Epidermal melanocyte (primary cell): Measurements from ENCODE around the gene ARL8B.
"Not testable (repeated sequence)": the region's sequence is repeated elsewhere in the genome, so short reads cannot be mapped to it uniquely, and the experiment has no call there.

Experiments used
- DNase-seq: peaks from one replicate; pipeline ENCODE4 v3.0.0; 2011; ENCODE audit warnings: low spot score; ENCODE audit not compliant: insufficient read length

The ARL8B gene

DNA sequence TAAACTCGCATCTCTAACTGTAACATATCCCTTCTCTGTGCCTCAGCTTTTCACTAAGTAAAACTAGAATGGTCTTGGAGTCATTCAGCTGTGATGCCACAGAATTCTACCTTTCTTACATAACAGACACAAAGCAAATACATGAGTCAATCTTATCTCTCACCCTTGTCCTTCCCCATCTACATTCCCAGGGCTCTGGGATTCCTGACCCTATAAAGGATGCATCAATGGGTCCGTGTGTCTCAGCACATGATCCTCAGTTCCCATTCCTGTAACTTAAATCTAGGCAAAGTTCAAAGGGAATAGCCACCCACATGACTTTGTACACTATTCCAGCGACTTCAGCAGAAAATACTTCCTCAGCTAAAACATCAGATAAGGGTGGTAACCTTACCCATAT, 11.8 kb upstream of the ARL8B start:
- no peak for DNase-seq

GRCh38 chr3:5112043-5112442, 10.0 kb upstream of the ARL8B start:
- DNase-seq: no peak

GRCh38 chr3:5113726-5114125, 8.4 kb upstream of the ARL8B start:
- not testable (repeated sequence) for DNase-seq

DNA sequence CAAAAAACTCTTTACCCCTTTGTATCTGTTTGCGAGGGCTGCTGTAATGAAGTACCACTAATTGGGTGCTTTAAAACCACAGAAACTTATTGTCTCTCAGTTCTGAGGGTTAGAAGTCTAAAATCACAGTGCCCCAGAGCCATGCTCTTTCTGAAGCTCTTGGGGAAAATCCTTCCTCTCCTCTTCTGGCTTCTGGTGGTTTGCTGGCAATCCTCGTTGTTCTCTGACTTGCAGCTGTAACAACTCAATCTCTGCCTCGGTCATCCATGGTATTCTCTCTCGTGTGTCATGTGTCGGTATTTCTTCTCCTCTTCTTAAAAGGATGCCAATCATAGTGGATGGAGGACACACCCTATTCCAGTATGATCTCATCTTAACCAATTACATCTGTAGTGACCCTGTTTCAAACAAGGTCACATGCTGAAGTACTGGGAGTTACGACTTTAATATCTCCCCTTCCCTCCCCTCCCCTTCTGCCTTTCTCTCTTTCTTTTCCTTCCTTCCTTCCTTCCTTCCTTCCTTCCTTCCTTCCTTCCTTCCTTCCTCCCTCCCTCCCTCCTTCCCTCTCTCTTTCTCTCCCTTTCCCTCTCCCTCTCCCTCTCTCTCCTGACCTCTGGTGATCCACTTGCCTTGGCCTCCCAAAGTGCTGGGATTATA, 6.5 kb upstream of the ARL8B start:
- DNase-seq: peak; percentile 30

DNA sequence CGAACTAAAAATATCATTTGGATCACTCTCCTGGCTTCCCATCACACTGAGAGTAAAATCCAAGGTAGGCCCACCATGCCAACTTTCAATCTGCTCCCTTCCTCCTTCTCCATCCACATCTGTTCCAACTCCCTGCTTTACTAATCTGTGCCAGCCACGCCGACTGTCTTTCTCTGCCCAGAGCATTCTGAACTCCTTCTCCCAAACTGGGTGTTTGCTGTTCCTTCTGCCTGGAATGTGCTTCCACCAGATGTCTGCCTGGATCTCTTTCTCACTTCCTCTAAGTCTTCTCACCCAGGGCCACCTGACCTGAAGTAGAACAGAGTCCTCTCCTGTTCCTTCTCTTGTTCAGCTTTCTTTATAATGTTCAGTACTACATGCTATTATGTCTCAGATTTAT, 5.6 kb upstream of the ARL8B start:
- DNase-seq: no peak

DNA sequence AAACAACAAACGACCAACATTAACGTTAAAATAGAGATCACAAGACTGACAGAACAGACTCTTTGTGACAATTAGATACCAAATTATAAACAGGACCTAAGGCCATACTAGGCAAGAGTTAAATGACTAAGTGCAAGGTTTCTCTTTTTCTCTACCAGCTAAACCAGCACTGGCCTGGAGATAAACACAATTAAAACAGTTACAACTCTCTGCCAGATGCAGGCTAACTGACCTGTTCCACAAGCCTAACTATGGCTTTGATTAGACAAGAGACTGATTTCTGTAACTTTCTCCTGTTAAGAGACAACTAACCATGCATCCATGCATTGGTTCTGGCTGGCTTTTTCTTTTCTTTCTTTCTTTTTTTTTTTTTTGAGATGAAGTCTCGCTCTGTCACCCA, 1.6 kb upstream of the ARL8B start:
- DNase-seq: no peak

DNA sequence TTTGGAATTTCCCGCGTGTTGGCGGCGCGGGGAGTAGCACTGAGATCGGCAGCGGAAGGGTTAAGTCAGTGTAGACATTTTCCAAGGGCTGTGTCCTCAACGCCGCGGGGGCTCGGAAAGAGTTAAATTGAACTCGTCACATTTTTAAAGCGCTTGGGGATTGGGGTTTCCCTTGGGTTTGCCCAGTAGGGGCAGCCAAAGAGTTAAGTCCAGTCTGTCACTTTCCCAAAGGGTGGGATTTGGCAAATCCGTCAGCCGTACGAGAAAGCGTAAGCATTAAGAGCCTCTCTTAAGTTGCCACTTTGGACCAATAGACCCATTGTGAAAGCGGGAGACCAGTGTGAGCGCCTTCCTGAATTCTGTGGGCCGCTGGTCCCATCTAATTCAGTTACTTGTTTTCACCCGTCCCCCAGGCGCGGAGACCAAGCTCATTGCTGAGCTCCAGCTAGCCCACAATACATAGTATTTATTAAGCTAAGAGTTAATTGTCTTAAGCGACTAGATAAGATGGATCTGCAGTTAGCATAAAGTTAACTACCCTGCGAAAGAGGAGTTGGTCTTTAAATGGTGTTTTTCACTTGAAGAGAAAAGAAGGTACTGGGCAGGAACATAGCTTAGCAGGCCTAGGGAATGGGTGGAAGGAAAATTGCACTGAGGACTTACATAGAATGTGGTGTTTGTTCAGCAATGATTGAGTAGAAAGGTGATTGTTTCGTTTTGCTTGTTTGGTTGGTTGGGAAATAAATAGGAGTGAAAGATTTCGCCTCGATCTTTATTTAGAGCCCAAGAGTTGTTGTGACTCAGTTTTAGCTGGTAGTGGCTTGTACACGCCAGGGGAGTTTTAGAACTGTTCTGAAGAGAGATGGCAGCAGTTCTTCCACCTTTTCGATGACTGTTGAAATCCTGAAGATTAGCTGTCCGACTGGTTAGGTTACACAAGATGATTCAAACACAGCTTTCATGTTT, 932 bp downstream of the ARL8B start:
- DNase-seq: peak; percentile 60

DNA sequence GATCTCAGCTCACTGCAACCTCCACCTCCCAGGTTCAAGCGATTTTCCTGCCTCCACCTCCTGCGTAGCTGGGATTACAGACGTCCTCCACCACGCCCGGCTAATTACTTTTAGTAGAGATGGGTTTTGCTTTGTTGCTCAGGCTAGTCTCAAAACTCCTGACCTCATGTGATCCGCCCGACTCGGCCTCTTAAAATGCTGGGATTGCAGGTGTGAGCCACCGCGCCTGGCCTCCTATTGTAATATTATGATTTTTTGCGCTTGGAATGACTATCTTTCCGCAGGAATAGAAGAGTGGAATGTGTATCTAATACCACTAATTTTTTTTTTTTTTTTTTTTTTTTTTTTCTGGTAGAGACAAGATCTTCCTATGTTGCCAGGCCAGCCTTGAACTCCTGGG, 1.8 kb downstream of the ARL8B start:
- DNase-seq: no peak

DNA sequence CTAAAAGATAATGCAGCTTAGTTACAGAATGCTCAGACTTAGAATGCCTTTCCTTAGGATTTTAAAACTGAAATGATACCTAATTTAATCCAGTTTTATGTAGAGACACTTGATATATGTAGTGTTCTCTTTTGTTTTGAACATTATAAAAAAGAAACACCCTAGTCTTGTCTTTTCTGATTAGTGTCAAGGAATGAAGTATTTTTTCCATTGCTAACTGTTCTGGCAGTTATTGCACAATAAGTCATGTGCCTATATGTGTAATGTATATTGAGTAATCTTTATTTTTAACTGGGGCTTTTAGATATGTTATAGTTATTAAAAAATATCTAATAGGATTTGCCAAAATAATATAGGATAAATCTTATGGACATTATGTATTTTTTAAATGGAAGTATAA, 4.5 kb downstream of the ARL8B start:
- no peak for DNase-seq

DNA sequence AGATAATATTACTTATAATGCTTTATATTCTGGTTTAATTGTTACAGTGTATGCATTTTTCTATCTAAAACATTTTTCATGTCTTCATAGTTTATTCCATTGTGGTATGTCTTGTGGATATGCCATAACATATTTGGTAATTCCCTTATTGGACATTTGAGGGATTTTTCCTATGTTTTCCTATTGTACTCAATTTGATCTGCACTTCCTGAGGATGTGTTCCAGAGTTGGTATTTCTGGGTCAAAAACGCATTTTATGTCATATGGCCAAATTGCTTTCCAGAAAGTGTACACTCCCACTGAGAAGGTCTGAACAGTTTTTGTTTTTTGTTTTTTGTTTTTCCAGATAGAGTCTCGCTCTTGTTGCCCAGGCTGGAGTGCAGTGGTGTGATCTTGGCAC, 6.8 kb downstream of the ARL8B start:
- no peak for DNase-seq

DNA sequence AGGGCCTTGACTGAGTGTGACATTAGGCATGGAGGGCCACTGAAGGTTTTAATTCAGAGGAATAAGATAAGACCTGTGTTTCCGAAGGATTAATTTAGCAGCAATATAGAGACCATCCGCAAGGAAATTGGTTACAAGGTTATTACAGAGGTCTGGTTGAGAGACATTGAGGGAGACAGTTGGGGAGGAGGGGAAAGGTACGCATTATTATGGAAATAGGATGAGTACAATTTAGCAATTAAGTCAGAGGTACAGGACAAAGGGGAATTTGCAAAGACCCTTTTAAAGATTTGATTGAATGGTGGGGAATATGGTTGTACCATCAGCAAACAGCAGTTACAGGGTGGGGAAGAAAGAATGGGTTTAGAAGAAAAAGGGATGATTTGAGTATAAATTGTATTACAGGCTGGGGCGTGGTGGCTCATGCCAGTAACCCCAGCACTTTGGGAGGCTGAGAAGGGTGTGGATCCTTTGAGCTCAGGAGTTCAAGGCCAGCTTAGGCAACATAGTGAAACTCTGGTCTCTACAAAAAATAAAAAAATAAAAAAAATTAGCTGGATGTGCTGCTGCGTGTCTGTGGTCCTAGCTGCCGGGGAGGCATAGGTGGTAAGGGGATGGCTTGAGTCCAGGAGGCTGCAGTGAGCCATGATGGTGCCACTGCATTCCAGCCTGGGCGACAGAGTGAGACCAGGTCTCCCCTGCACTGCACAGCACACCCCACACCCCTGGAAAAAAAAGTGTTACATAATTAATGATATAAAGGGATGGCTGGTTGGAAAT, 11.3 kb downstream of the ARL8B start:
- DNase-seq: no peak

DNA sequence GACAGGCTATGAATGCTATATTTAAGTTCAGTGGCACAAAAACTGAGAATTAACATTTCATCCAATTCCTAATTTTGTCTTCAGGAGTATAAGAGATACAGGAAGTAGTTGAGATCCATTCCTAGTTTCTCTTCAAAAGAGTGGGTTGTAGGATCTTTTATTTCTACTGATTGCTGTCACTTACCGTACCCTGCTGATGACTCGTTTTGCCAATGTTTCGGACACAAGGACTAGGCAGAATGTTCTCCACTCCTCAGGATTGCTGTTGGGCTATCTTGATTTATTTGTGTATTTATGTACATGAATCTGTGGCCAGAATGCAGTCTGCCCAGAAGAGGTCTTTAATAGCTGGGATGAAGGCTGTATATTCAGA, 11.9 kb downstream of the ARL8B start:
- DNase-seq: no peak

- no peak for DNase-seq
Measured at GRCh38 chr3:5134499-5134898, 12.4 kb downstream of the ARL8B start.

DNA sequence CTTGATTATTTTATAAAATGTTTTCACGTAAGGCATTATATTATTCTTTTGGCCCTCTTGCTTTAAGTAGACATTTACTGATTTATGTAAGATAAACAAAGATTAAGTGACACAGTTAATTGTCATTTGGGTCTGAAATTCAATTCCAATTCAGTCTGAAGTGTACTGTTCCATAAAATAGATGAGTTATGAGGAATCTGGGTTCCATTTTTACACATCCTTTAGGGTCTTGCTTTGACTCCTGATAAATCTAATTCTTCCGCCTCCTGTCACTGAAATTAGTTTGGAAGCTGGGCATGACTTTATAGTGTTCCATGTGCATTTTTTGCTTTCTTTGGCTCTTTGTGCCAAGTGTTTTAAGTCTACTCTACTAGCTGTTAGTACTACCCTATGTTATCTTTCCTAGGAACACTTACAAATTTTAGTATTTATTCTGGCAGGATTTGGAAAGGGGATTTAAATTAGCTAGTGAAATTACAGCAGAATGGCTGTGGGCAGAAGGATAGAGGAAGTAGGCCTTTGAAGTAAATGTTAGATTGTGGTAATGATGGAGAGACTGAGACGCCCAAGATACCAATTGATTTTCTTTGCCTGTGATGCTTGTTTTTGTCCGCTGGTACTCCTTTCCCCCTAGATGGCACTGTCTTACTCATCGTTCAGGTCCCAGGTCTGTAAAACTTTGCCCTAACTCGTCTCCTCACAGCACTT, 14.3 kb downstream of the ARL8B start:
- DNase-seq: no peak

GRCh38 chr3:5136919-5137429, 14.9 kb downstream of the ARL8B start:
- no peak for DNase-seq

- peak; percentile 73 for DNase-seq
Measured at GRCh38 chr3:5138214-5138981, 16.3 kb downstream of the ARL8B start.

DNA sequence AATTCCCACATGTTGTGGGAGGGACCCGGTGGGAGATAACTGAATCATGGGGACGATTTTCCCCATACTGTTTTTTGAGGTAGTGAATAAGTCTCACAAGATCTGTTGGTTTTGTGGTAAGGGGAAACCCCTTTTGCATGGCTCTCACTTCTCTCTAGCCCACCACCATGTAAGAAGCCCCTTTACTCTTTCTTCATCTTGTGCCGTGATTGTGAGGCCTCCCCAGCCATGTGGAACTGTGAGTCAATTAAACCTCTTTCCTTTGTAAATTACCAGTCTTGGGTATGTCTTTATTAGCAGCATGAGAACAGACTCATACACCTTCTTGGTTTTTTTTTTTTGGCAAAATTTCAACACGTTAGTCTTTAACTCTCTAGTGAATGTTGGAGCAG, 18.1 kb downstream of the ARL8B start:
- DNase-seq: no peak

DNA sequence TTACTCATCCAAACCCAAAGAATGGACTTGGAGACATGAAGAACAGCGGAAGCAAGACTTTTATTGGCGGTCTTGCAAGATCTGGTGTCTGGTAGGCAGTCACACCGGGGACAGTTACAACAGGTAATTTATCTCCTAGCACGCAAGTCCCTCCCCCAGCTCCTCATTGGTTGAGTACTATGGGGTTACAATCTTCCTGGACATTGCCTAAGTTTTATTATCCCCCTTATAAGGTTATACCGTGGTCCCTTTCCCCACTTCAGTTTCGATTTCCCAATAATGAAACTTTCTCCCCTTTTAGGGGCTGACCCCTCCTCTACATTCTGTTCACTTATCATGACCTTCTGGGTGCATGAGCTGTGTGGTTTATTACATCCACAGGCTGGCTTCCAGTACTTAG, 18.7 kb downstream of the ARL8B start:
- DNase-seq: no peak

DNA sequence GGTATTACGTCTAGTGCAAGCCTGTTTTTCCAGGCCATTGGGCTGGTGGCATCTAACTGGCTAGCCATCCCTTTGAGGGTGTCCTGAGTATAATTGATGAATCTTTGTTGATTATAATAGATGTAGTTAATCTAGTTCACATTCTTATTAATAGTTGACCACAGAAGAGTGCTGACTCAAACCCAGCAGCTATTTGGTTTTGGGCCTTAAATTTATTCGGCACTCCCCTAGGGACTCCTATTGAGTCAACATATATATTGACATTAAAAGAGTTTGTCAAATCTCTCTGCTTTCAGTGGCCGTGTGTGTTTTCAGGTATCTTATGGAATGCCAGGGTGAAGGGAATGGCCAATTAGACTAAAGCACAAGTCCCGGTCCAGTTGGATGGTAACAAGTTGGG, 19.7 kb downstream of the ARL8B start:
- no peak for DNase-seq

DNA sequence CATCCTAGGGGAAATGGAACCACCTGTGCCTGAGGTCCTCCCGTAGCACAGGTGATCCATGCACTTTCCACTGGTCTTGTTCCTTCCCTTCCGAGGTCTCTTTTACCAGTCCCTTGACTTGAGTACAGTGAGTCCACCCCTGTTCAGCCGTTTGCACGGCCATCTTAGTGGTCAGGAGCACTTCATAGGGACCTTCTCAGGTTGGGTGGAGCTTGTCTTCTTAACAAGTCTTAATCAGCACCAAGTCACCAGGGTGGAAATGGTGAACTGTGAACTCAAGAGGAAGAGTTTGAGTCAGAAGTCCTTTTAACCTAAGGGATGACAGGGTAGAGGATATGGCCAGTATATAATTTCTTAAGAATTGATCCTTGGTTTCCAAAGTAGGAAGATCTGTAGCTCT, 21.4 kb downstream of the ARL8B start:
- no peak for DNase-seq
